GM12878 (cell line): ENCODE data around the gene RIC8B. TPM values are rescaled to one million over a fixed set of nuclear protein-coding genes. Genes with fewer than 3 reads are reported as not detected.
A peak's percentile ranks its signal among the peaks of the same experiment; 100 is the strongest.

ENCODE experiments used
- E2F4 ChIP-seq: IDR thresholded peaks from 2 replicates; pipeline ENCODE4 v1.6.1; 2012; ENCODE audit warnings: low read depth, low read length, improper control_type of control experiment
- E4F1 ChIP-seq: fragments of 450-650 bp; IDR thresholded peaks from 2 replicates; pipeline ENCODE4 v1.6.1; 2018; ENCODE audit warnings: borderline replicate concordance, mild to moderate bottlenecking; ENCODE audit not compliant: partially characterized antibody
- ELK1 ChIP-seq: IDR thresholded peaks from 2 replicates; pipeline ENCODE4 v1.6.1; 2012; ENCODE audit warnings: low read depth, low read length, improper control_type of control experiment
- GABPA ChIP-seq: IDR thresholded peaks from 2 replicates; pipeline ENCODE4 v1.6.1; 2014; ENCODE audit warnings: antibody characterized with exemption, low read depth, mild to moderate bottlenecking, inconsistent platforms
- HDAC6 ChIP-seq: fragments of 200-600 bp; sonication (generic); IDR thresholded peaks from one replicate; pipeline ENCODE4 v1.8.0; 2017; ENCODE audit warnings: antibody characterized with exemption; ENCODE audit not compliant: unreplicated experiment
- MYB ChIP-seq: fragments of 150-350 bp; IDR thresholded peaks from 2 replicates; pipeline ENCODE4 v1.6.1; 2014; ENCODE audit warnings: mild to moderate bottlenecking, low read depth, low read length, borderline replicate concordance
- NBN ChIP-seq: fragments of 450-650 bp; IDR thresholded peaks from 2 replicates; pipeline ENCODE4 v1.6.1; 2016
- NR2F1 ChIP-seq: fragments of 450-650 bp; conservative IDR thresholded peaks from 2 replicates; pipeline ENCODE4 v1.6.1; 2017; ENCODE audit warnings: mild to moderate bottlenecking
- PAX8 ChIP-seq: fragments of 450-650 bp; IDR thresholded peaks from 2 replicates; pipeline ENCODE4 v1.6.1; 2017; ENCODE audit warnings: mild to moderate bottlenecking, moderate library complexity
- RCOR1 ChIP-seq: conservative IDR thresholded peaks from 2 replicates; pipeline ENCODE4 v1.6.1; 2012; ENCODE audit warnings: low read depth, low read length, improper control_type of control experiment
- SPI1 ChIP-seq: IDR thresholded peaks from 2 replicates; pipeline ENCODE4 v1.6.1; 2011; ENCODE audit warnings: low read depth, mild to moderate bottlenecking, low read length, moderate library complexity, borderline replicate concordance; ENCODE audit not compliant: insufficient read depth
- SRF ChIP-seq, 2 experiments: IDR thresholded peaks; 2 replicates each; pipeline ENCODE4 v1.6.1; 2011; ENCODE audit warnings: low read depth in 2 of 2, low read length in 2 of 2, mild to moderate bottlenecking in 1 of 2, moderate library complexity in 1 of 2
- YBX1 ChIP-seq: fragments of 450-650 bp; IDR thresholded peaks from 2 replicates; pipeline ENCODE4 v1.6.1; 2016; ENCODE audit warnings: antibody characterized with exemption
- ZZZ3 ChIP-seq: IDR thresholded peaks from 2 replicates; pipeline ENCODE4 v1.6.1; 2011; ENCODE audit warnings: low read depth; ENCODE audit not compliant: control insufficient read depth, insufficient read length
- polyA plus RNA-seq, 11 experiments: library from polyadenylated mRNA; depleted of rRNA in 4 of 11; unstranded in 6 of 11; stranded (reverse) in 5 of 11; fragments of >200 nt; fragmentation: Nextera tagmentation in 4 of 11; fragmentation: Illumina TruSeq in 1 of 11; extraction: Ambion mirVana in 4 of 11; extraction: Trizol in 1 of 11; gene quantifications; 1 replicate in 1 of 11; 2 replicates in 10 of 11; pipeline versions ENCODE4 v1.2.1 to v1.2.3, GENCODE V29; 2011 to 2016; ENCODE audit warnings: inconsistent platforms in 2 of 11, missing spikeins in 2 of 11, low read depth in 1 of 11
- total RNA-seq, 4 experiments: library from RNA; depleted of rRNA in 3 of 4; stranded (reverse); fragments of >200 nt in 3 of 4; fragmentation: Illumina TruSeq in 1 of 4; extraction: Trizol in 1 of 4; gene quantifications; 2 replicates each; pipeline versions ENCODE4 v1.2.1 to v1.2.3, GENCODE V29; 2013 to 2021
- TF ChIP-seq, protein P1 (sequence below): fragments of 450-650 bp; IDR thresholded peaks from 2 replicates; pipeline ENCODE4 v1.6.1; 2017; ENCODE audit warnings: mild to moderate bottlenecking, moderate library complexity
- TF ChIP-seq, protein P2 (sequence below): IDR thresholded peaks from 2 replicates; pipeline ENCODE4 v1.6.1; 2012; ENCODE audit warnings: mild to moderate bottlenecking, low read depth, low read length

Gene RIC8B
- total and polyA plus RNA-seq, 10 of the 15 experiments (the other 5 are each of a cell fraction or from before 2014, with no cell fraction given): 2.3 to 10.8 (median 6.2) TPM

DNA sequence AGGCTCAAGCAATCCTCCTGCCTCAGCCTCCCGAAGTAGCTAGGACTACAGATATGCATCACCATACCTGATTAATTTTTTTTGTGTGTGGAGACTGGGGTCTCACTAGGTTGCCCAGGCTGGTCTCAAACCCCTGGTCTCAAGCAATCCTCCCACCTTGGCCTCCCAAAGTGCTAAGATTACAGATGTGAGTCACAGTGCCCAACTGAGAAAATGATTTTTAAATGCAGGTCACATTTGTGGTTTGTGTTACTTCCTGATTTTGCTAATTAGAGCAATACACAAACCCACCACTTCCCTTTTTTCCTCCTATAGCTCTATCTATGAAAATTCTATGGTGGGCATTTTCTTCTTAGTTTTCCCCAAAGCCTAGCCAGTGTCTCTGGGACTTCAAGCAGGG lies 135.7 kb downstream of the RIC8B start (continued):
- TF ChIP-seq ELK1 (no peak), GABPA (0 out of 2 replicates have a peak, but pooled peaks have one; percentile 15), SRF (IDR thresholded peaks at IDR 0.05; ENCODE audit: low read depth in 2 of 2, low read length in 2 of 2) (no peak), NR2F1 (peak; percentile 95), SPI1 (peak; percentile 98), RCOR1 (peak; percentile 90; the same call in 1 of the 2 replicates), E4F1 (no peak), HDAC6 (no peak), PAX8 (no peak), E2F4 (no peak), YBX1 (no peak), NBN (peak; percentile 80), ZZZ3 (no peak), MYB (no peak)
- TF ChIP-seq, protein P1, sequence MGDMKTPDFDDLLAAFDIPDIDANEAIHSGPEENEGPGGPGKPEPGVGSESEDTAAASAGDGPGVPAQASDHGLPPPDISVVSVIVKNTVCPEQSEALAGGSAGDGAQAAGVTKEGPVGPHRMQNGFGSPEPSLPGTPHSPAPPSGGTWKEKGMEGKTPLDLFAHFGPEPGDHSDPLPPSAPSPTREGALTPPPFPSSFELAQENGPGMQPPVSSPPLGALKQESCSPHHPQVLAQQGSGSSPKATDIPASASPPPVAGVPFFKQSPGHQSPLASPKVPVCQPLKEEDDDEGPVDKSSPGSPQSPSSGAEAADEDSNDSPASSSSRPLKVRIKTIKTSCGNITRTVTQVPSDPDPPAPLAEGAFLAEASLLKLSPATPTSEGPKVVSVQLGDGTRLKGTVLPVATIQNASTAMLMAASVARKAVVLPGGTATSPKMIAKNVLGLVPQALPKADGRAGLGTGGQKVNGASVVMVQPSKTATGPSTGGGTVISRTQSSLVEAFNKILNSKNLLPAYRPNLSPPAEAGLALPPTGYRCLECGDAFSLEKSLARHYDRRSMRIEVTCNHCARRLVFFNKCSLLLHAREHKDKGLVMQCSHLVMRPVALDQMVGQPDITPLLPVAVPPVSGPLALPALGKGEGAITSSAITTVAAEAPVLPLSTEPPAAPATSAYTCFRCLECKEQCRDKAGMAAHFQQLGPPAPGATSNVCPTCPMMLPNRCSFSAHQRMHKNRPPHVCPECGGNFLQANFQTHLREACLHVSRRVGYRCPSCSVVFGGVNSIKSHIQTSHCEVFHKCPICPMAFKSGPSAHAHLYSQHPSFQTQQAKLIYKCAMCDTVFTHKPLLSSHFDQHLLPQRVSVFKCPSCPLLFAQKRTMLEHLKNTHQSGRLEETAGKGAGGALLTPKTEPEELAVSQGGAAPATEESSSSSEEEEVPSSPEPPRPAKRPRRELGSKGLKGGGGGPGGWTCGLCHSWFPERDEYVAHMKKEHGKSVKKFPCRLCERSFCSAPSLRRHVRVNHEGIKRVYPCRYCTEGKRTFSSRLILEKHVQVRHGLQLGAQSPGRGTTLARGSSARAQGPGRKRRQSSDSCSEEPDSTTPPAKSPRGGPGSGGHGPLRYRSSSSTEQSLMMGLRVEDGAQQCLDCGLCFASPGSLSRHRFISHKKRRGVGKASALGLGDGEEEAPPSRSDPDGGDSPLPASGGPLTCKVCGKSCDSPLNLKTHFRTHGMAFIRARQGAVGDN: no peak
- TF ChIP-seq, protein P2, sequence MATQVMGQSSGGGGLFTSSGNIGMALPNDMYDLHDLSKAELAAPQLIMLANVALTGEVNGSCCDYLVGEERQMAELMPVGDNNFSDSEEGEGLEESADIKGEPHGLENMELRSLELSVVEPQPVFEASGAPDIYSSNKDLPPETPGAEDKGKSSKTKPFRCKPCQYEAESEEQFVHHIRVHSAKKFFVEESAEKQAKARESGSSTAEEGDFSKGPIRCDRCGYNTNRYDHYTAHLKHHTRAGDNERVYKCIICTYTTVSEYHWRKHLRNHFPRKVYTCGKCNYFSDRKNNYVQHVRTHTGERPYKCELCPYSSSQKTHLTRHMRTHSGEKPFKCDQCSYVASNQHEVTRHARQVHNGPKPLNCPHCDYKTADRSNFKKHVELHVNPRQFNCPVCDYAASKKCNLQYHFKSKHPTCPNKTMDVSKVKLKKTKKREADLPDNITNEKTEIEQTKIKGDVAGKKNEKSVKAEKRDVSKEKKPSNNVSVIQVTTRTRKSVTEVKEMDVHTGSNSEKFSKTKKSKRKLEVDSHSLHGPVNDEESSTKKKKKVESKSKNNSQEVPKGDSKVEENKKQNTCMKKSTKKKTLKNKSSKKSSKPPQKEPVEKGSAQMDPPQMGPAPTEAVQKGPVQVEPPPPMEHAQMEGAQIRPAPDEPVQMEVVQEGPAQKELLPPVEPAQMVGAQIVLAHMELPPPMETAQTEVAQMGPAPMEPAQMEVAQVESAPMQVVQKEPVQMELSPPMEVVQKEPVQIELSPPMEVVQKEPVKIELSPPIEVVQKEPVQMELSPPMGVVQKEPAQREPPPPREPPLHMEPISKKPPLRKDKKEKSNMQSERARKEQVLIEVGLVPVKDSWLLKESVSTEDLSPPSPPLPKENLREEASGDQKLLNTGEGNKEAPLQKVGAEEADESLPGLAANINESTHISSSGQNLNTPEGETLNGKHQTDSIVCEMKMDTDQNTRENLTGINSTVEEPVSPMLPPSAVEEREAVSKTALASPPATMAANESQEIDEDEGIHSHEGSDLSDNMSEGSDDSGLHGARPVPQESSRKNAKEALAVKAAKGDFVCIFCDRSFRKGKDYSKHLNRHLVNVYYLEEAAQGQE: no peak
